PC-3 (cell line): ENCODE data around the gene ARHGAP32.

Experiments used
- CTCF ChIP-seq: fragments of 300-600 bp; sonication (generic); conservative IDR thresholded peaks from 2 replicates; pipeline ENCODE4 v1.5.1; 2017; ENCODE audit warnings: antibody characterized with exemption, low read depth, mild to moderate bottlenecking, low read length
- EZH2phosphoT487 ChIP-seq: fragments of 300-600 bp; sonication (generic); IDR thresholded peaks from 2 replicates; pipeline ENCODE4 v1.6.1; 2018; ENCODE audit warnings: mild to moderate bottlenecking, antibody characterized with exemption, low read length, borderline replicate concordance

GRCh38 chr11:128916037-128916572 is 276.0 kb downstream of the ARHGAP32 start:
- TF ChIP-seq EZH2phosphoT487 (no peak), CTCF (no peak)
